H1 (cell line): Measurements from ENCODE around the gene CBL. TPM values are rescaled to one million over a fixed set of nuclear protein-coding genes. Genes with fewer than 3 reads are reported as not detected.

Experiments
- BCL11A ChIP-seq, 2 experiments: IDR thresholded peaks; one replicate each; pipeline ENCODE4 v1.6.1; 2011; ENCODE audit warnings: low read depth in 2 of 2, low read length in 2 of 2, mild to moderate bottlenecking in 2 of 2
- BRCA1 ChIP-seq: IDR thresholded peaks from 2 replicates; pipeline ENCODE4 v1.6.1; 2012; ENCODE audit warnings: low read depth, low read length, improper control_type of control experiment
- EGR1 ChIP-seq: IDR thresholded peaks from 2 replicates; pipeline ENCODE4 v1.6.1; 2011; ENCODE audit warnings: low read depth, low read length, borderline replicate concordance
- EZH2 ChIP-seq: fragments of 200-600 bp; sonication (generic); IDR thresholded peaks from 2 replicates; pipeline ENCODE4 v1.7.1; 2012; ENCODE audit warnings: low read depth, mild to moderate bottlenecking, moderate library complexity, low read length, inconsistent platforms; ENCODE audit not compliant: severe bottlenecking
- FOSL1 ChIP-seq: IDR thresholded peaks from 2 replicates; pipeline ENCODE4 v1.6.1; 2011; ENCODE audit warnings: mild to moderate bottlenecking, low read depth, low read length, moderate library complexity; ENCODE audit not compliant: insufficient read depth
- RXRA ChIP-seq: IDR thresholded peaks from 2 replicates; pipeline ENCODE4 v1.6.1; 2011; ENCODE audit warnings: low read depth, mild to moderate bottlenecking, low read length, moderate library complexity; ENCODE audit not compliant: insufficient read depth
- SUZ12 ChIP-seq: fragments of 200-600 bp; sonication (generic); IDR thresholded peaks from 2 replicates; pipeline ENCODE4 v1.6.1; 2012; ENCODE audit warnings: mild to moderate bottlenecking, inconsistent platforms, low read length, moderate library complexity, mixed read lengths
- TAF1 ChIP-seq: IDR thresholded peaks from 2 replicates; pipeline ENCODE4 v1.6.1; 2011; ENCODE audit warnings: mild to moderate bottlenecking, low read depth, low read length
- polyA plus RNA-seq, 7 experiments: library from polyadenylated mRNA; depleted of rRNA in 3 of 7; stranded (reverse) in 5 of 7; unstranded in 2 of 7; fragments of >200 nt in 5 of 7; fragments of 200-250 nt in 2 of 7; gene quantifications; 1 replicate in 5 of 7; 2 replicates in 1 of 7; 4 replicates in 1 of 7; pipeline versions ENCODE4 v1.2.1 to v1.2.3, GENCODE V29; 2011 to 2013; ENCODE audit warnings: missing spikeins in 2 of 7, mixed read lengths in 2 of 7
- total RNA-seq: library from RNA; stranded (reverse); fragmentation: NEBNext Ultra II Directional; extraction: Animal tissue kit (Norgen Biotek cat#: 25700); gene quantifications from 2 replicates; pipeline ENCODE4 v1.2.1, GENCODE V29; 2021

CBL gene
- total and polyA plus RNA-seq, 2 of the 8 experiments (the other 6 are each of a cell fraction or from before 2014, with no cell fraction given) = 23.1 to 57.8 TPM

GRCh38 chr11:119205574-119206510 lies at the start of gene CBL (continued):
- TF ChIP-seq BRCA1 (no peak), FOSL1 (no peak), SUZ12 (no peak), EGR1 (peak; percentile 24; the same call in 1 of the 2 replicates), EZH2 (no peak), TAF1 (peak; percentile 56; the same call in 1 of the 2 replicates), RXRA (no peak), BCL11A (IDR thresholded peaks at IDR 0.05; ENCODE audit: low read depth in 2 of 2, low read length in 2 of 2) (no peak)
- TF ChIP-seq, all 59 proteins: peak for 18
